HEK293 (cell line): Measurements from ENCODE around the gene SFT2D3.

Source experiments
- FEZF1 ChIP-seq: fragments of 450-650 bp; formaldehyde crosslinking; IDR thresholded peaks from 2 replicates; pipeline ENCODE4 v1.5.1; 2016; ENCODE audit warnings: missing biosample characterization, missing genetic modification characterization
- SCRT2 ChIP-seq: fragments of 450-650 bp; formaldehyde crosslinking; IDR thresholded peaks from 2 replicates; pipeline ENCODE4 v1.5.1; 2016; ENCODE audit warnings: missing biosample characterization, missing genetic modification characterization
- SP2 ChIP-seq: fragments of 450-650 bp; formaldehyde crosslinking; IDR thresholded peaks from 2 replicates; pipeline ENCODE4 v1.5.1; 2016; ENCODE audit warnings: missing biosample characterization, missing genetic modification characterization
- YY2 ChIP-seq: fragments of 450-650 bp; formaldehyde crosslinking; IDR thresholded peaks from 2 replicates; pipeline ENCODE4 v1.5.1; 2016; ENCODE audit warnings: missing biosample characterization, missing genetic modification characterization
- ZIC2 ChIP-seq: fragments of 450-650 bp; formaldehyde crosslinking; IDR thresholded peaks from 2 replicates; pipeline ENCODE4 v1.5.1; 2016; ENCODE audit warnings: missing biosample characterization, missing genetic modification characterization
- ZNF138 ChIP-seq: fragments of 450-650 bp; formaldehyde crosslinking; IDR thresholded peaks from 2 replicates; pipeline ENCODE4 v1.5.1; 2016; ENCODE audit warnings: missing biosample characterization, missing genetic modification characterization, borderline replicate concordance
- ZNF350 ChIP-seq: fragments of 450-650 bp; formaldehyde crosslinking; IDR thresholded peaks from 2 replicates; pipeline ENCODE4 v1.5.0; 2017; ENCODE audit warnings: missing biosample characterization, mild to moderate bottlenecking, missing genetic modification characterization
- ZNF561 ChIP-seq: fragments of 450-650 bp; IDR thresholded peaks from 2 replicates; pipeline ENCODE4 v1.5.1; 2018; ENCODE audit warnings: missing biosample characterization, missing genetic modification characterization, borderline replicate concordance
- ZNF658 ChIP-seq: fragments of 450-650 bp; formaldehyde crosslinking; IDR thresholded peaks from 2 replicates; pipeline ENCODE4; 2016; ENCODE audit warnings: missing biosample characterization, missing genetic modification characterization
- TF ChIP-seq, protein P1 (sequence below): fragments of 450-650 bp; formaldehyde crosslinking; IDR thresholded peaks from 2 replicates; pipeline ENCODE4 v1.5.1; 2016; ENCODE audit warnings: missing biosample characterization, missing genetic modification characterization
- TF ChIP-seq, protein P2 (sequence below): fragments of 450-650 bp; formaldehyde crosslinking; IDR thresholded peaks from 2 replicates; pipeline ENCODE4 v1.5.1; 2016; ENCODE audit warnings: missing biosample characterization, missing genetic modification characterization
- TF ChIP-seq, protein P3 (sequence below): fragments of 450-650 bp; formaldehyde crosslinking; IDR thresholded peaks from 2 replicates; pipeline ENCODE4 v1.5.1; 2016; ENCODE audit warnings: missing biosample characterization, missing genetic modification characterization

DNA sequence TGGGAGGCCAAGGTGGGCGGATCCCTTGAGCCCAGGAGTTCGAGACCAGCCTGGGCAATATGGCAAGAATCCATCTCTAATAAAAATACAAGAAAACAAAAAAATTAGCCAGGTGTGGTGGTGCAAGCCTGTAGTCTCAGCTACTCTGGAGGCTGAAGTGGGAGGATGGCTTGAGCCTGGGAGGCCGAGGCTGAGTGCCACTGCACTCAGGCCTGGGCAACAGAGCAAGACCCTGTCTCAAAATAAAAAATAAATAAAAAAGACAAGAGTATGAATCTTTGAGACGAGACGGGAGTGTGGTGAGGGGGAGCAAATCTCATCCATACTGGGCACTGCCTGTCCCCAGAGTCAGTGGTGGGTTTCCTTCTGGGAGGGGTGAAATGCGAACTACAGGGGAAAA lies 43.2 kb upstream of the SFT2D3 start:
- TF ChIP-seq, protein P1, sequence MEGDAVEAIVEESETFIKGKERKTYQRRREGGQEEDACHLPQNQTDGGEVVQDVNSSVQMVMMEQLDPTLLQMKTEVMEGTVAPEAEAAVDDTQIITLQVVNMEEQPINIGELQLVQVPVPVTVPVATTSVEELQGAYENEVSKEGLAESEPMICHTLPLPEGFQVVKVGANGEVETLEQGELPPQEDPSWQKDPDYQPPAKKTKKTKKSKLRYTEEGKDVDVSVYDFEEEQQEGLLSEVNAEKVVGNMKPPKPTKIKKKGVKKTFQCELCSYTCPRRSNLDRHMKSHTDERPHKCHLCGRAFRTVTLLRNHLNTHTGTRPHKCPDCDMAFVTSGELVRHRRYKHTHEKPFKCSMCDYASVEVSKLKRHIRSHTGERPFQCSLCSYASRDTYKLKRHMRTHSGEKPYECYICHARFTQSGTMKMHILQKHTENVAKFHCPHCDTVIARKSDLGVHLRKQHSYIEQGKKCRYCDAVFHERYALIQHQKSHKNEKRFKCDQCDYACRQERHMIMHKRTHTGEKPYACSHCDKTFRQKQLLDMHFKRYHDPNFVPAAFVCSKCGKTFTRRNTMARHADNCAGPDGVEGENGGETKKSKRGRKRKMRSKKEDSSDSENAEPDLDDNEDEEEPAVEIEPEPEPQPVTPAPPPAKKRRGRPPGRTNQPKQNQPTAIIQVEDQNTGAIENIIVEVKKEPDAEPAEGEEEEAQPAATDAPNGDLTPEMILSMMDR (tag by site-specific recombination), result no peak
- TF ChIP-seq ZNF350 (no peak), FEZF1 (no peak), ZNF561 (tag by site-specific recombination) (no peak), ZIC2 (tag by site-specific recombination) (no peak), ZNF138 (no peak), SCRT2 (tag by site-specific recombination) (no peak), SP2 (tag by site-specific recombination) (no peak), ZNF658 (tag by site-specific recombination) (no peak), YY2 (tag by site-specific recombination) (no peak)
- TF ChIP-seq, protein P2, sequence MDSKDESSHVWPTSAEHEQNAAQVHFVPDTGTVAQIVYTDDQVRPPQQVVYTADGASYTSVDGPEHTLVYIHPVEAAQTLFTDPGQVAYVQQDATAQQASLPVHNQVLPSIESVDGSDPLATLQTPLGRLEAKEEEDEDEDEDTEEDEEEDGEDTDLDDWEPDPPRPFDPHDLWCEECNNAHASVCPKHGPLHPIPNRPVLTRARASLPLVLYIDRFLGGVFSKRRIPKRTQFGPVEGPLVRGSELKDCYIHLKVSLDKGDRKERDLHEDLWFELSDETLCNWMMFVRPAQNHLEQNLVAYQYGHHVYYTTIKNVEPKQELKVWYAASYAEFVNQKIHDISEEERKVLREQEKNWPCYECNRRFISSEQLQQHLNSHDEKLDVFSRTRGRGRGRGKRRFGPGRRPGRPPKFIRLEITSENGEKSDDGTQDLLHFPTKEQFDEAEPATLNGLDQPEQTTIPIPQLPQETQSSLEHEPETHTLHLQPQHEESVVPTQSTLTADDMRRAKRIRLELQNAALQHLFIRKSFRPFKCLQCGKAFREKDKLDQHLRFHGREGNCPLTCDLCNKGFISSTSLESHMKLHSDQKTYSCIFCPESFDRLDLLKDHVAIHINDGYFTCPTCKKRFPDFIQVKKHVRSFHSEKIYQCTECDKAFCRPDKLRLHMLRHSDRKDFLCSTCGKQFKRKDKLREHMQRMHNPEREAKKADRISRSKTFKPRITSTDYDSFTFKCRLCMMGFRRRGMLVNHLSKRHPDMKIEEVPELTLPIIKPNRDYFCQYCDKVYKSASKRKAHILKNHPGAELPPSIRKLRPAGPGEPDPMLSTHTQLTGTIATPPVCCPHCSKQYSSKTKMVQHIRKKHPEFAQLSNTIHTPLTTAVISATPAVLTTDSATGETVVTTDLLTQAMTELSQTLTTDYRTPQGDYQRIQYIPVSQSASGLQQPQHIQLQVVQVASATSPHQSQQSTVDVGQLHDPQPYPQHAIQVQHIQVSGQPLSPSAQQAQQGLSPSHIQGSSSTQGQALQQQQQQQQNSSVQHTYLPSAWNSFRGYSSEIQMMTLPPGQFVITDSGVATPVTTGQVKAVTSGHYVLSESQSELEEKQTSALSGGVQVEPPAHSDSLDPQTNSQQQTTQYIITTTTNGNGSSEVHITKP (tag by site-specific recombination), result no peak
- TF ChIP-seq, protein P3, sequence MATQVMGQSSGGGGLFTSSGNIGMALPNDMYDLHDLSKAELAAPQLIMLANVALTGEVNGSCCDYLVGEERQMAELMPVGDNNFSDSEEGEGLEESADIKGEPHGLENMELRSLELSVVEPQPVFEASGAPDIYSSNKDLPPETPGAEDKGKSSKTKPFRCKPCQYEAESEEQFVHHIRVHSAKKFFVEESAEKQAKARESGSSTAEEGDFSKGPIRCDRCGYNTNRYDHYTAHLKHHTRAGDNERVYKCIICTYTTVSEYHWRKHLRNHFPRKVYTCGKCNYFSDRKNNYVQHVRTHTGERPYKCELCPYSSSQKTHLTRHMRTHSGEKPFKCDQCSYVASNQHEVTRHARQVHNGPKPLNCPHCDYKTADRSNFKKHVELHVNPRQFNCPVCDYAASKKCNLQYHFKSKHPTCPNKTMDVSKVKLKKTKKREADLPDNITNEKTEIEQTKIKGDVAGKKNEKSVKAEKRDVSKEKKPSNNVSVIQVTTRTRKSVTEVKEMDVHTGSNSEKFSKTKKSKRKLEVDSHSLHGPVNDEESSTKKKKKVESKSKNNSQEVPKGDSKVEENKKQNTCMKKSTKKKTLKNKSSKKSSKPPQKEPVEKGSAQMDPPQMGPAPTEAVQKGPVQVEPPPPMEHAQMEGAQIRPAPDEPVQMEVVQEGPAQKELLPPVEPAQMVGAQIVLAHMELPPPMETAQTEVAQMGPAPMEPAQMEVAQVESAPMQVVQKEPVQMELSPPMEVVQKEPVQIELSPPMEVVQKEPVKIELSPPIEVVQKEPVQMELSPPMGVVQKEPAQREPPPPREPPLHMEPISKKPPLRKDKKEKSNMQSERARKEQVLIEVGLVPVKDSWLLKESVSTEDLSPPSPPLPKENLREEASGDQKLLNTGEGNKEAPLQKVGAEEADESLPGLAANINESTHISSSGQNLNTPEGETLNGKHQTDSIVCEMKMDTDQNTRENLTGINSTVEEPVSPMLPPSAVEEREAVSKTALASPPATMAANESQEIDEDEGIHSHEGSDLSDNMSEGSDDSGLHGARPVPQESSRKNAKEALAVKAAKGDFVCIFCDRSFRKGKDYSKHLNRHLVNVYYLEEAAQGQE (tag by site-specific recombination), result no peak
